Measurements from ENCODE around the gene ALPL.

DNA sequence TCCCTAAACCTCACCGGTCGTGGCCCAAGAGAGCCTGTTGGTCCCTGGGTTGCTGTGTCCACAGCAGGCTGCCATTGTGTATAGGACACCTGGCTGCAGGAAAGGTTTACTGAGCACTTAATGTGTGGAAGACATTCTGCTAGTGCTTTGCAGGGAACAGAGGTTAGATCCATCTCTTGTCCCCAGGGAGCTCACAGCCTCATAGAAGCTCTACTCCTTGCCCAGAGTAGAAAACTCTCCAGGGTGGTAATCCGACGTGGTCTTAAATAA is 16.9 kb upstream of the ALPL start:
- no peak for TF ChIP-seq CTCF (IDR thresholded peaks at IDR 0.05)
- TF ChIP-seq POLR2A (IDR thresholded peaks at IDR 0.05) = no peak
